ENCODE results near the gene FAXDC2.

Gene FAXDC2

DNA sequence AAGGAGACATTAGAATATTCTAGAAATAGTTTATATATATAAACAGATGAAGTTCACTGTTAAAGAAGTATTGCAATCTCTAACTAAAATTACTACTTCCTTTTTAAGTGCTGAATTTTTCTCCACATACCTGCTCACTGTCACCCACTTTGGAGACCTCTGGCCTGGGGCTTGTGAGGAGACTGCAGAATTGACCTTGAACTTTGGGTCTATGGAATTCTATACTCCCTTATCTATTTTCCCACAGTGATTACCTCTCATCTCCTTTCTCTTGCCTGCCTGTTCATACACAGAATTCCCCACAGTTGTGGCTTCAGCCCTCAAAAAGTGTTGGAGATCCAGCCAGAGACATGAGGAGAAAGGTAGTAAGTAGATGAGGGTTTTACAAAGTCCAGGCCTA, 49.8 kb downstream of the FAXDC2 start:
- DNase-seq (ENCODE audit: low read depth, low spot score): no peak

DNA sequence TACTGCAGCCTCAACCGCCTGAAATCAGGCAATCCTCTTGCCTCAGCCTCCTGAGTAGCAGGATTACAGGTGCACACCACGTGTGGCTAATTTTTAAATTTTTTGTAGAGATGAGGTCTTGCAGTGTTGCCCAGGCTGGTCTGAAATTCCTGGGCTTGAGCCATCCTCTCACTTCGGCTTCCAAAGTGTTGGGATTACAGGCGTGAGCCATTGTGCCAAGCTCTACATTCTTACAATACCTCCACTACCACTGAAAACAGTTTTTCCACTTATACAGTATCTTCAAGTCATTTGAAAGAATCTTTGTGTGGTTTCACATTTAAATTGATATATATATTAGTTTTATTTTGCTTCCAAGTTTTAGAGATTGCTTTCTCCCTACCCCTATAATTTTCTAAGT, 52.6 kb downstream of the FAXDC2 start:
- no peak for DNase-seq (ENCODE audit: low read depth, low spot score)

GRCh38 chr5:154795235-154795596, 55.2 kb downstream of the FAXDC2 start:
- no peak for DNase-seq (ENCODE audit: low read depth, low spot score)

GRCh38 chr5:154794525-154795234, 55.7 kb downstream of the FAXDC2 start:
- DNase-seq (ENCODE audit: low read depth, low spot score): no peak

GRCh38 chr5:154793599-154794524, 56.5 kb downstream of the FAXDC2 start:
- DNase-seq (ENCODE audit: low read depth, low spot score): no peak

- no peak for DNase-seq (ENCODE audit: low read depth, low spot score)
Measured at GRCh38 chr5:154791535-154791934, 58.9 kb downstream of the FAXDC2 start.

GRCh38 chr5:154788212-154788611, 62.2 kb downstream of the FAXDC2 start:
- no peak for DNase-seq (ENCODE audit: low read depth, low spot score)

- DNase-seq (ENCODE audit: low read depth, low spot score): no peak
Measured at GRCh38 chr5:154786414-154786813, 64.0 kb downstream of the FAXDC2 start.

DNA sequence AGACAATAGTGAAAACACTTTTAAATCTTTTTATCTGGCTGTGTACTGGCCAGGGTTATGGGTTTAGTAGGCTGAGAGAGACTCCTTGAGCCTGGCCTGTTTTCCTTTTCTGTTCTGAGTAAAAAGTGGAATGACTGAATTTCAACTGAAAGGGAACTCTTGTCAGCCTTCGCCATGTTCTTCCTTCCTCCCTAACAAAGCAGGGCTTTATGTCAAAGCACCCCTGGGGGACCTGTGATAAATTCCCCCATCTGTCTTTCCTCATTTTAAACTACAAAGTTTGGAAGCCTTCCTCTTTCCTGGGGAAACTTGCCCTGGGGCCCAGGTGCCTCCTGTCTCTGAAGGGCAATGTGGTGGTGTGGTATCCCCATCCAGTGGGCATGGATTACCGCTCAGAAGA, 65.5 kb downstream of the FAXDC2 start:
- DNase-seq (ENCODE audit: low read depth, low spot score): no peak

- no peak for DNase-seq (ENCODE audit: low read depth, low spot score)
Measured at GRCh38 chr5:154783774-154784460, 66.5 kb downstream of the FAXDC2 start.

- no peak for DNase-seq (ENCODE audit: low read depth, low spot score)
Measured at GRCh38 chr5:154782812-154783592, 67.4 kb downstream of the FAXDC2 start.

DNA sequence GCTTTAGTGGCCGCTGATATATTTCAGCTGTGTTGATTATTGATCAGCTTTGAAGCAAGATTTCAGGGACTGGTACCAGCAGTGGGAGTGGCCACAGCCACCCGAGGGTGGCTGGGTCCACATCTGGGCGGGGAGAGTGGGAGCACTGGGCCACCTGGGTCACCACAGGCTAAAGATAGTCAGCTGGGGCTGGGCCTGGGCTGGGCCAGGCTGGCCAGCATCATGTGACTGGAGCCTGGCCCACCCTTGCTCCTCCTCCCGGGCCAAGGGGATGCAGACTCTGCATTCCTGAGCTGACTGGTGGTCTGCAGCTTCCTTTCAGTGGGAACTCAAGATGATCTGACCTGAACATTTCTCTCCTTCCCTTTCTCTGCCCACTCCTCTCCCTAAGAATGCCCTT, 68.1 kb downstream of the FAXDC2 start:
- no peak for DNase-seq (ENCODE audit: low read depth, low spot score)

DNA sequence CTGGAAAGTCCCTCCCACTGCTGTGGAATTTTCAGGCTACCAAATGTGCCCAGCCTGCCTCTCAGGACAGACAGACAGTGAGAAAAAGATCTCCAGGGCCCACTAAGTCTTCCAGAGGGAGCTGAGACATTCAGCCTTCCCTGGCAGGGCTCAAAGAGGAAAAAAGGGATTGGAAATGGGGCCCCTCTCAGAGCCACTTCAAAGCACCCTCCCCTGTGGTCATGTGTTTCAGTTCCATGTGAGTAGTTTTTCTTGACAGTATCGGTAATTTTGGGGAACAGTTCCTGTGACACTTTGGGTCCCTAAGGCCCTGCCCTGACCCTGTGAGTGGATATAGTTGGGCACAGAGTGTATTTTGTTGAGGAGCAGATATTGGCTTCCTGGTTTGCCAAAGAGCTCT, 70.3 kb downstream of the FAXDC2 start:
- DNase-seq (ENCODE audit: low read depth, low spot score): no peak

DNA sequence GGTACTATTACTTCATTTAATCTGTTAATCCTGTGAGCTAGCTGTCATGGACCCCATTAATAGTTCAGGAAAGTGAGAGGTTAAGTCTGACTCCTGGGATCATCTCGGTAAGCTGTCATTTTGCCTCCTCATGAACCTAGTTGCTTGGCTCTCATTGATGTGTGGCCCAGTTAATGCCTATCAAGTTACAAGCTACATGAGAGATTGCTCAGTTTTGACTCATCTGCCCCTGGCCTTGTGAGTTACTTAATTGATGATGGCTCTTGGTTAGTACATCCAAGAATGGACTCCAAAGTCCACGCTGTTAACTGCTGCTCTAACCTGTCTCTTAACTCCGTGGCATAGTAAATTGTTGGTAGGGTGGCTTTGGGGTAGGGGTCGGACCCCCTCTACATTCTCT, 71.3 kb downstream of the FAXDC2 start:
- DNase-seq (ENCODE audit: low read depth, low spot score): no peak

DNA sequence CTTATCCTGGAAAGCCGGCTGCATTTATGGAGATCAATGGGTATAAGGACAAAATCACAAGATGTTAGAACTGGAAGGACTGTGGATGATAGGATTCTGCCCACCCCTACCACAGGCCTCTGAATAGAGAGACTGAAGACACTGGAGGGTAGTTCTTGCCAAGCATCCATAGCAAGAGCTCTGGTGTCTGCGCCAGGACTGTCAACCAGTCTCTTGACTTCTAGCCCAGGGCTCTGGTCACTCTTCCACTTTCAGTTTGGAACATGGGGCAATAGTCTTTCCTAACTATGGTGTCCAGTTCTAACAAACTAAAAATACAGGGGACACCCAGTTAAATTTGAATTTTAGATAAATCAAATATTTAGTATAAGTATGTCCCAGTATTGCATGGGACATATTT, 71.9 kb downstream of the FAXDC2 start:
- no peak for DNase-seq (ENCODE audit: low read depth, low spot score)

DNA sequence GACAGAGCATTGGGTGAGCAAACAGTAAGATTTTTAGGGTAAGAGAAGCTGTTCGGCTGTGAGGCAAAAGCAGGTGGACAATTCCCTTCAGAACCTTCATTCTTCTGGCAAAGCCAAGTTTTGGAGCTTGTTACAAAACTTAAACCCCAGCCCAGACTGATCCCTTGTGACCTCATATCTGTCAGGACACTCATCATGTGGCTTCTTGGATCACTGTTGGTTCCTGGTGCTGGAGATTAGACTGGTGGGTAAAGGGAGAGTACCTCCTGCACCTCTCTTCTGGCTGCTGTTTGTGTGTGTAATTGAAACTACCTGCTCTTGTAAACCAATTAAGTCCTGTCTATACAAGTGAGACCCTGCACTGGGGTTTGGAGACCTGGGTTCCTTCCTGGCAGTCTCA, 74.2 kb downstream of the FAXDC2 start:
- no peak for DNase-seq (ENCODE audit: low read depth, low spot score)

DNA sequence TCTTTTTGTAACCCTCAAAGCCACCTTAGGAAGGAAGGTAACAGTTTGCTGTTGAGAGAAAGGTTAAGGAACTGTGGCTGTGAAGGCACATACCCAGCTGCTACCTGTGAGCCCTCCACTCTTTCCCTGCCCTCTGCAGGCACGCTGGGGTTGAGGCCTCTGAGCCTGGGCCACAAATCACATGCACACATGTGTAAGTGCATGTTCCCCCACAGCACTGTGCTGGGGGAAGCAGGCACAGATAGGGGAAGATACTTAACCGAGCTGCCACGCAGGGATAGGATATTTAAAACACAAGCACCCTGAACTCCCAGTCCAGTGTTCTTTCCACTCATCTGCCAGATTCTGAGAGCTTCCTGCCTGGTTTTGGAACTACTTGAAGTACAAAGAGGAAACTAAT, 77.1 kb downstream of the FAXDC2 start:
- DNase-seq (ENCODE audit: low read depth, low spot score): no peak

GRCh38 chr5:154771383-154771901, 79.0 kb downstream of the FAXDC2 start:
- DNase-seq (ENCODE audit: low read depth, low spot score): no peak

DNA sequence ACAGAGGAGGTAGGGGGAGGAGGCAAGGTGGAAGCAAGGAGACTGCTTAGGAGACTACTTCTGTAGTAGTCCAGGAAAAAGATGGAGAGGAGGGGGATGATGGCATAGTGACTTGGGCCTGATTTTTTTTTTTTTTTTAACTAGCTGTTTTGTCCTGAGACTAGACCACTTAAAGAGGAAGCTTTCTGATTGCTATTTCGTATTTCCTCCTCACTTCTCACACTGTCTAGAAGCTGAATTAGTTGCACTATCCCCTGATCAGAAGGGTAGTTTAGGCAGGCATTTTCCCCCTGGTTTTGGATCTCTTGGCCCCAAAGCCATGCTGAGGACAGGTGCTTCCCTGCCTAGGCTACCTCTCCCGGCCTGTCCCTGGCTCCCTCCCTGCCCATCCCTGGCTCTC, 80.3 kb downstream of the FAXDC2 start:
- no peak for DNase-seq (ENCODE audit: low read depth, low spot score)
